Kidney tubule cell (primary cell): ENCODE results near the gene FAM53B.

ENCODE experiments used
- DNase-seq: peaks from one replicate; pipeline ENCODE4 v3.0.0-alpha.2; 2018; ENCODE audit warnings: low spot score

FAM53B gene

DNA sequence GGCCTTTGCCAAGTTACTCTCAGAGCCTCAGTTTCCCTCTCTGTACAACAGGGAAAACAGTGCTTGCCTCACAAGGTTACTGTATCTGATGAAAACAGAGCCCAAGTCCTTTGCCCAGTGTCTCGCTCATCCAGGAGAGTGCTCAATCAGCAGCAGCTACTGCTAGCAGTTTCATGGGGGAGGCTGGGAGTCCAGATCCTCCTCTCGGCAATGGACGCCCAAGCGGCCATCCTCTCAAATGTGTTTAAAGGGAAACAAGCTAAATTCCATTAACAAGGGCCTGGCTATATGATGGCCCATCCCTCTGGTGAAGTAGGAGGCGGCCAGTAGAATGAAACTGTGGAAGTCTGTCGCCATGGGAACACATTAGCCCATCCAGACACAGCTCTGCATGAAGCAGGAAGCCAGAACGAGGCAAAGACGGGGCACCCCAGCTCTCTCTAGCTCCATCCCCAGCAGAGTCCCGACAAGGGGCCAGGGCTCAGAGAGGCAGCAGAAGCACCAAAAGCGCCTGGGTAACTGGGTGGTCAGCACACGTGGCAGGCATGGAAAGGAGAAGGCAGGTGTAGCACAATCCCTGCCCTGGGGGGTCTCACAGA is 35.2 kb downstream of the FAM53B start:
- DNase-seq: no peak

- DNase-seq: no peak
Measured at GRCh38 chr10:124708246-124708779, 35.9 kb downstream of the FAM53B start.

DNA sequence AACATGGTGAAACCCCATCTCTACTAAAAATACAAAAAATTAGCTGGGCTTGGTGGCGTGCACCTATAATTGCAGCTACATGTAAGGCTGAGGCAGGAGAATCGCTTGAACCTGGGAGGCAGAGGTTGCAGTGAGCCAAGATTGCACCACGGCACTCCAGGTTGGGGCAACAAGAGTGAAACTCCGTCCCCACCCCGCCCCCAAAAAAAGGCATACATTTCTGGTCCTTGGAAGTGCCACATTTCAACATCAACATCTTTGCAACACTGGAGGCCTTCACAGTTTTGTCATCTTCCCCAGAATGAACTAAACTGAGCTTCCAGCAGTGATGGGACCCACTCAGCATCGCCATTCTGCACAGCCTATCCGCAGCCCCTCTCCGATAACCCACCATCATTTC is 36.6 kb downstream of the FAM53B start:
- DNase-seq: no peak

- DNase-seq: no peak
Measured at GRCh38 chr10:124707144-124707467, 37.1 kb downstream of the FAM53B start.

DNA sequence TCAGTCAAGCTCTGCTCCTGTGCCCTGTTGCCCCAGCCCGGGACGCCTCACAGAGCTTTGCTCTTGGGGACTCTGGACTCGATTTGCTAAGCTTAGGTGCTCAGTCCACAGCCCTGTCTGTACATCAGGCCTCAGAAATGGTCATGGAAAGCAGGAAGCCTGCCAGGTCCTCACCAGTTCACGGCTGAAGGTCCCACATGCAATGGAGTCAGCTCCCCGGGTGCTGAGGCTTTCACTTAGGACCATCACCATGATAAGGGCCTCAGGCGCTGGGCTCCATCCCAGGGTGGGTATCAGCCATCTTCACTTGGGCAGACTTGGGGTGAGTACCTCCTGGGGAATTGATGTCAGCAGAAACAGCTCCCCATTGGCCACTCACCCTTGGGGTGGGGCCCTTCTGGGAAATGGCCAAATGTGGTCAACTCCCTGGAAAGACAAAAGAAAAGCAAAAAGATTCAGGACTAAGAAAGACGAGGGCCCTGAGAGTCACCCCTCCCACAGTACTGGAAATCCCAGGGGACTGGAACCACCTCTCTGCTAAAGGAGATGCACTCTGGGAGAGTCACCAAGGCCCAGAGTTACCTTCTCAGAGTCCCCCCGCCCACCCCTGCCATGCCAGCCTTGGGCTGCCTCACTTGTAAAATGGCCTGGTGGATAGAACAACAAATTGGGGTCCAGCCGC is 37.6 kb downstream of the FAM53B start:
- DNase-seq: no peak

- DNase-seq: no peak
Measured at GRCh38 chr10:124705817-124706461, 38.2 kb downstream of the FAM53B start.

GRCh38 chr10:124705381-124705740 is 38.8 kb downstream of the FAM53B start:
- DNase-seq: no peak

DNA sequence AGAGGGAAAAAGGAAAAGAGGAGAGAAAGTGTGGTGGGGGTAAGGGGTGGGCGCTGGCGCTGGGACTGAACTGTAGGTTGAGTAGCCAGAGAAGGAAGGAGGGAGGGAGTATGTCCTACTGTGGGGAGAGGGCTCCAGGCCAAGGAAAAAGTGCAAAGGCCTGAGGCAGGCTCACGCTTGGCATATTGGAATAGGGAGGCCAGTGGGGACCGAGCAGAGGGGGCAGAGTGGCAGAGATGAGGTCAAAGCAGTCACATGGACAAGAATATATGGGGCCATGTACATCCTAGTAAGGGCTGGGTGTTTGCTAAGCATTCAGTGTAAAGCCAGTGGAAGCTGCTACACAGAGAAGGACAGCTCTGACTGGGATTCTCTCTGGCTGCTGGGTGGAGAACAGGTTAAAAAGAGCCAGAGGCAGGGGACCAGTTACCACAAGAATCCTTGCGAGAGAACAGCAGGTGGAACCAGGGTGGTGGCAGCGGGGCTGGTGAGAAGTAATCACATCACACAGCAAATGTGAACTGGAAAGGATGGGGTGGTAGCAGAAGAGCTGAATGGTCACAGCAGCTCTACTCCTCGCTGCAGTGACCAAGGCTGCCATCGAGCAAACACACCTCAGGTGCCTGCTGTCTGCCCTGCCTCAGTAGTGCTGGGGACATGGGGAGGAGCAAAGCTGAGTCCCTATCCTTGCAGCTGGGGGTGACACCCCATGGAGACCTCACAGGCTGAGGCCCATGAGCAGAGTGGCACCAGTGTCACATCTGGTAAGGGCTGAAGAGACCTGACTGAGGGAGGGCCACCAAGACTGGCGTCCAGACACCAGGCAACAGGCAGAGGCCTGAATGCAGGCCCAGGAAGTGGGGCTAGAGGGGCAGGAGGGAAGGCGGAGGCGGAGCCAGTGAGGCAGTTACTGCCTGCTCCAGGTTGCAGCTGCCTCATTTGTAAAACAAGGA is 39.5 kb downstream of the FAM53B start:
- no peak for DNase-seq

DNA sequence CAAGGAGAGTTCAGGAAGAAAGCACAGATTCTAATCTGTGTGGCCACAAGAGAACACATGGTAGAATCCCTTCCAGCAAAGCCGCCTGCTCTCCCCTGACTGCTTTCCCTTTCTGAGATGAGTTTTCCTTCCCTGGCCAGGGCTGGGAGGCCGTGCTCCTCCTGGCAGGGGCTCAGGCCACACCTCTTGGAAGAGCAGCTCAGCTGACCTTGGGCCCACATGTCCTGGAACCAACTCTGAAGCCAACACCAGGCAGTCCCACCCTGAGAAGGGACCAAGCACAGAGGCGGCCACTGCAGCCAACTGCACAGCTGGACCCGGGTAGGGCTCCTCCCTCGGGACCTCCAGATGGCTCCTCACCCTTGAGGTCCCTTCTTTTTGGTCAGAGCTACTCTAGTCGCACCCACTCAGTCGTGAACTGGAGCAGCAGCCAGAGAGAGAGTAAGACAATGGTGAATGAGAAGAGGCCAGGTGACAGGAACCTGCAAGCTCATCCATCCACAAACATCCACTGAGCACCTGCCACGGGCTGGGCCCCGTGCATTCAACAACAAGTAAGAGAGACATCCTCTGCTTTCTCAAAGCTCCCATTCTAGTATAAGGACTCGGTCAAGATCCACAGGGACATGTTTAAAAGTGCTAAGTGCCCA is 40.3 kb downstream of the FAM53B start:
- no peak for DNase-seq

DNA sequence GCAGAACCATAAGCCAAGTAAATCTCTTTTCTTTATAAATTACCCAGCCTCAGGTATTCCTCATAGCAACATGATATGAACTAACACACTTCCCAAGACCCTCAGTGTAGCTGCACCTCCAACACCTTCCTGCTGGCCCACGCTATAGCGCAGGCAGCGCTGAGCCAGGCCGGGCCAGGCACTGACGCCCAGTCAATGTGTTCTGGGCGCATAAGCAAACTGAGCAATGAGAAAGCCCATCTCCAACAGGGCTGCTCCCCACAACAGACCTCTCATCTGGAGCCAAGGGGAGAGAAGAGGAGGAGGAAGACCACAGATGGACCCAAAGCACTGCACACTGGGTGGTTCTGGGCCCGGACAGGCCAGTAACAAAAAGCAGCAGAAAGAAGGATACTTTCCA is 40.8 kb downstream of the FAM53B start:
- no peak for DNase-seq

GRCh38 chr10:124701881-124702656 is 42.1 kb downstream of the FAM53B start:
- no peak for DNase-seq

DNA sequence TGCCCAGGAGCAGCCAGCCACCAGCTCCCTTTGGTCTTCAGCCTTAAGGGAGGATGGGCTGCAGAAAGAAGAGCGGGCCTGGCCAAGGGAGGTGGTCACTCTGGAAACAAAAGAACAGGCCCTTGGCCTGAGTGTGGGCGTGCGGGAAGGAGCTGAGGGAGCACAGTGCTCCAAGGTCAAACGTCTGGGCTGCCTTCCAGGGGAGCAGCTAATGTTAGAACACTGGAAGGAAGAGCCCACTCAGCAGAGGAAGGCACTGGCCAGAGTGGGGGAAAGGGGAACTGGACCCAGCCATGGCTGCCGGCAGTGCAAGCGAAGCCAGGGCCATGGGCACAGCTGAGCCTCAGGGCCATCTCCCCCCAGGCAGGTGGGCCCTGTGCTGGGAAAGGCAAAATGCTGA is 42.7 kb downstream of the FAM53B start:
- DNase-seq: no peak

GRCh38 chr10:124701038-124701365 is 43.2 kb downstream of the FAM53B start:
- no peak for DNase-seq

DNA sequence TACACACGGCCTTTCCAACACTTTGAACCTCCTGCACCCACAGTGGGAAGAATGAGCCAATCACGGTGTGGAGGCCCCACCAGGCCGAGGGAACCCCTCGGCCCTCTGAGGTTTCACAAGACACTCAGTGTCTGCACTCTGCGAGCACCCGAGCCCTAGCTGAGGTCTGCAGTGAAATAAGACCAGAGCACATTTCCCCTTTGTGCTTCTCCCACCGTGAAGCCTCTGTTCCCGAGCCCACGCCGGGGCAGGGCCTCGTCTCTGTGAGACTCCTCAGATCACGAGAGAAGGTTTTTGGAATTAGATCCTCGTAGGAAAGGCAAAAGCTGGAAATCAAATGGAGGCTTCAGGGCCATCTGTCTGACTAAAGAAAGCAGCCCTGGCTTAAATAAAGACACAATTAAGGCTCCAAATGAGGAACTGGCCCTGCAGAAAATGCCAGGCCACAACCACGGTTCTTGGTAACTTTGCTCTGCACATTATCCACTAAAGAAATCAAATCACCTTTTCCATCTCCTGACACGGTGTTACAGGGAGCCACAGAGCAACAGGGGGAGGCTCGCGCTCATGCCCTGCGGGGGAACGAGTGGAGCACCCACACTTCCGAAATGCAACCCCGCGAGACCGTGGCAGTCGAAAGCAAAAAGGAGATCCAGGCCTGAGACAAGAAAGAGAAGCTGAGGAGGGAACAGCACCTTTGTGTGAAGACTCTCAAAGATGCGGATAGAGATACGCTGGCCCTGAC is 43.7 kb downstream of the FAM53B start:
- no peak for DNase-seq

- no peak for DNase-seq
Measured at GRCh38 chr10:124699471-124700292, 44.5 kb downstream of the FAM53B start.

GRCh38 chr10:124698545-124699469 is 45.4 kb downstream of the FAM53B start:
- no peak for DNase-seq

GRCh38 chr10:124697837-124698544 is 46.2 kb downstream of the FAM53B start:
- peak; percentile 14 for DNase-seq

DNA sequence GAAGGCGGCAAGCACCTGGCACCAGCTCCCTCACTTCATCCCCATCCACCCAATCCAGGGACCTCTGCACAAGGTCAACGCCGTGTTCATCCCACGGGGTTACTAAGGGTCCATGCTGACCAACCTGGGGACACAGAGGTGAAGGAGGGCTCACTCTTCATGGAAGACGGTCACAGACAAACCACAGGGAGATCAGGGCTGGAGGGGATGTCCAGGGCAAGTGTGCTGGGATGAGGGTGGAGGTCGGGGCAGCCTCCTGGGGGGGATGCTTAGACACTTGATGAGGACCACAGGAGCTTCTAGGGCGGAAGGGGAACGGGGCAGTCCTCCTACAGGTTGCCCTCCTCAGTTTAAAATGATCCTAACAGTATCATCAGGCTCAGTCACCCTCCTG is 46.7 kb downstream of the FAM53B start:
- DNase-seq: no peak
